GM23338 (cell line): ENCODE results near the gene OGG1. TPM values are rescaled to one million over a fixed set of nuclear protein-coding genes. Genes with fewer than 3 reads are reported as not detected.

Experiments
- ATAC-seq: fragments of 200-7000 bp; cut with Tn5 transposase; 3 replicates; pipeline ENCODE4 v1.9.1; 2020
- DNase-seq: peaks from one replicate; pipeline ENCODE4 v3.0.0-alpha.2; 2015; ENCODE audit warnings: low spot score
- H2AFZ ChIP-seq: fragments of 200-600 bp; sonication (generic); 2 replicates; pipeline ENCODE4 v1.8.0; 2016; ENCODE audit warnings: antibody characterized with exemption, mild to moderate bottlenecking, moderate library complexity
- H3F3A ChIP-seq: fragments of 200-600 bp; sonication (generic); replicated peaks from 2 replicates; pipeline ENCODE4 v1.8.0; 2017; ENCODE audit warnings: antibody characterized with exemption, mixed run types, low read depth
- H3K27ac ChIP-seq: fragments of 200-600 bp; sonication (generic); 2 replicates; pipeline ENCODE4 v1.6.1; 2016; ENCODE audit warnings: low read depth
- H3K27me3 ChIP-seq: fragments of 200-600 bp; sonication (generic); 2 replicates; pipeline ENCODE4 v1.8.0; 2016; ENCODE audit warnings: mild to moderate bottlenecking, mixed run types, moderate library complexity; ENCODE audit not compliant: insufficient read depth
- H3K36me3 ChIP-seq: fragments of 200-600 bp; sonication (generic); 2 replicates; pipeline ENCODE4 v1.8.0; 2016; ENCODE audit warnings: mild to moderate bottlenecking; ENCODE audit not compliant: insufficient read depth
- H3K4me1 ChIP-seq: fragments of 200-600 bp; sonication (generic); 2 replicates; pipeline ENCODE4 v1.8.0; 2016; ENCODE audit warnings: mild to moderate bottlenecking, moderate library complexity; ENCODE audit not compliant: insufficient read depth
- H3K4me2 ChIP-seq: fragments of 200-600 bp; sonication (generic); 2 replicates; pipeline ENCODE4 v1.7.1; 2017; ENCODE audit warnings: mixed run types
- H3K4me3 ChIP-seq: fragments of 200-600 bp; sonication (generic); 2 replicates; pipeline ENCODE4 v1.6.1; 2016; ENCODE audit warnings: mixed run types
- H3K79me2 ChIP-seq: fragments of 200-600 bp; sonication (generic); replicated peaks from 2 replicates; pipeline ENCODE4 v1.8.0; 2017; ENCODE audit warnings: mild to moderate bottlenecking; ENCODE audit not compliant: insufficient read depth
- H3K9me2 ChIP-seq: fragments of 200-600 bp; sonication (generic); 2 replicates; pipeline ENCODE4 v1.8.0; 2017; ENCODE audit not compliant: insufficient read depth
- H4K20me1 ChIP-seq: fragments of 200-600 bp; sonication (generic); replicated peaks from 2 replicates; pipeline ENCODE4 v1.8.0; 2017; ENCODE audit warnings: mild to moderate bottlenecking; ENCODE audit not compliant: insufficient read depth
- H3K27ac Mint-ChIP-seq: 2 replicates; pipeline ENCODE4 v1.8.0; 2020; ENCODE audit warnings: inconsistent platforms, mild to moderate bottlenecking, moderate library complexity, mixed read lengths
- H3K27me3 Mint-ChIP-seq: 3 replicates; pipeline ENCODE4 v1.8.0; 2022; ENCODE audit warnings: low read depth, mild to moderate bottlenecking, moderate library complexity, mixed read lengths, inconsistent platforms; ENCODE audit not compliant: insufficient read depth, poor library complexity
- H3K36me3 Mint-ChIP-seq: 3 replicates; pipeline ENCODE4 v1.8.0; 2021; ENCODE audit warnings: low read depth, mild to moderate bottlenecking, inconsistent platforms, moderate library complexity, mixed read lengths
- H3K4me1 Mint-ChIP-seq: 3 replicates; pipeline ENCODE4 v1.8.0; 2020; ENCODE audit warnings: mild to moderate bottlenecking, inconsistent platforms, mixed read lengths
- H3K4me3 Mint-ChIP-seq: 3 replicates; pipeline ENCODE4 v1.8.0; 2021; ENCODE audit warnings: moderate library complexity, mild to moderate bottlenecking, inconsistent platforms, mixed read lengths
- H3K9me3 Mint-ChIP-seq: 3 replicates; pipeline ENCODE4 v1.8.0; 2020; ENCODE audit warnings: moderate library complexity, mild to moderate bottlenecking, inconsistent platforms, mixed read lengths
- CREB1 ChIP-seq: fragments of 250-450 bp; sonication (Bioruptor Pico); IDR thresholded peaks from 2 replicates; pipeline ENCODE4 v1.5.0; 2020; ENCODE audit warnings: low read depth, mild to moderate bottlenecking, moderate library complexity
- EZH2 ChIP-seq: fragments of 200-600 bp; sonication (generic); IDR thresholded peaks from one replicate; pipeline ENCODE4 v1.8.0; 2017; ENCODE audit warnings: antibody characterized with exemption, mild to moderate bottlenecking, low read depth; ENCODE audit not compliant: unreplicated experiment
- EZH2phosphoT487 ChIP-seq: fragments of 200-600 bp; sonication (generic); IDR thresholded peaks from one replicate; pipeline ENCODE4 v1.8.1; 2018; ENCODE audit warnings: antibody characterized with exemption; ENCODE audit not compliant: unreplicated experiment
- JUNB ChIP-seq: IDR thresholded peaks from one replicate; pipeline ENCODE4 v1.6.1; 2016; ENCODE audit warnings: antibody characterized with exemption; ENCODE audit not compliant: unreplicated experiment
- NANOG ChIP-seq: IDR thresholded peaks from 2 replicates; pipeline ENCODE4 v1.6.1; 2016; ENCODE audit warnings: antibody characterized with exemption, borderline replicate concordance
- POLR2AphosphoS5 ChIP-seq: IDR thresholded peaks from 2 replicates; pipeline ENCODE4 v1.6.1; 2016; ENCODE audit warnings: antibody characterized with exemption, low read depth
- STAT1 ChIP-seq: IDR thresholded peaks from one replicate; pipeline ENCODE4 v1.6.1; 2016; ENCODE audit warnings: antibody characterized with exemption; ENCODE audit not compliant: unreplicated experiment
- ZNF114 ChIP-seq: fragments of 250-450 bp; sonication (Bioruptor Pico); IDR thresholded peaks from 2 replicates; pipeline ENCODE4 v1.5.0; 2020; ENCODE audit warnings: mild to moderate bottlenecking, moderate library complexity
- ZNF331 ChIP-seq: fragments of 250-450 bp; sonication (Bioruptor Pico); IDR thresholded peaks from 2 replicates; pipeline ENCODE4 v1.5.0; 2020; ENCODE audit warnings: low read depth, mild to moderate bottlenecking, moderate library complexity
- polyA plus RNA-seq: library from polyadenylated mRNA; unstranded; fragments of >200 nt; fragmentation: Nextera tagmentation; extraction: Ambion mirVana; gene quantifications from 2 replicates; pipeline ENCODE4 v1.2.1, GENCODE V29; 2016
- total RNA-seq: library from RNA; depleted of rRNA; stranded (reverse); fragments of >200 nt; shearing (Covaris generic); gene quantifications from 2 replicates; pipeline ENCODE4 v1.2.3, GENCODE V29; 2014
- TF ChIP-seq, protein P1 (sequence below): fragments of 250-450 bp; sonication (Bioruptor Pico); IDR thresholded peaks from 2 replicates; pipeline ENCODE4 v1.5.0; 2020; ENCODE audit warnings: mild to moderate bottlenecking, moderate library complexity
- TF ChIP-seq, protein P2 (sequence below): IDR thresholded peaks from 2 replicates; pipeline ENCODE4 v1.6.1; 2016; ENCODE audit warnings: antibody characterized with exemption
- TF ChIP-seq, protein P3 (sequence below): IDR thresholded peaks from one replicate; pipeline ENCODE4 v1.6.1; 2018; ENCODE audit warnings: antibody characterized with exemption; ENCODE audit not compliant: unreplicated experiment
- TF ChIP-seq, protein P4 (sequence below), 2 experiments: fragments of 200-600 bp in 1 of 2; sonication (generic) in 1 of 2; conservative IDR thresholded peaks; 2 replicates each; pipeline versions ENCODE4 v1.5.1 to v1.6.1; 2016 to 2017; ENCODE audit warnings: antibody characterized with exemption in 2 of 2, low read depth in 2 of 2, mild to moderate bottlenecking in 2 of 2, moderate library complexity in 1 of 2

The OGG1 gene
- total and polyA plus RNA-seq, 2 experiments from 2014 or later = 20.6 to 27.6 TPM

DNA sequence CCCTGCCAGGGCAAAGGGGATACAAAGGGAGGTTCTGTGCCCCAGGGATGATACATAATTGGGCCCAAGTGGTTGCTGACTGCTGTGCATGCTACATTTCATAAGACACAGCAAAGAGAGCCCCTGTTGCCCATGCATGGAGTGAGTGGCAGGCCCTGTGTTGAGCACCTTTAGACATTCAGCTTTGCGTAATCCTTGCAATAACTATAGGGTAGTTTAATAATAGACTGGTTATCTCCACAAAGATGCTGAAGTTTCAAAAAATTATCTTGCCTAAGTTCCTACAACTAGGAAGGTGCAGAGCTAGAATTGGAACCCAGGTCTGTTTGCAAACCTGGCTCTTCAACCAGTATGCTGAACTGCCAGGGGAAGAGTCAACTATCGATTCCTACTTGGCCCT, 1.7 kb upstream of the OGG1 start:
- no peak overlapping the region for H3K27ac Mint-ChIP-seq
- H3K36me3 ChIP-seq = peaks cover 21% of the 10 kb centered on the region

More for the DNA sequence above, 1.7 kb upstream of the OGG1 start:
- no peaks in the 10 kb centered on the region for H3K27me3 ChIP-seq
- DNase-seq (no peak), ATAC-seq (no peak)
- H3K79me2 ChIP-seq = peaks cover 12% of the 10 kb centered on the region
- no peaks in the 10 kb centered on the region for H3K9me3 Mint-ChIP-seq
- no peak overlapping the region for H3K4me3 Mint-ChIP-seq
- peaks cover 78% of the 10 kb centered on the region for H3K36me3 Mint-ChIP-seq
- no peak overlapping the region for H3K27ac ChIP-seq
- H3K4me2 ChIP-seq = no peak overlapping the region
- peaks cover 9% of the 10 kb centered on the region; the same call in 1 of the 2 replicates for H3K4me1 ChIP-seq
- peaks cover 11% of the 10 kb centered on the region for H3K27me3 Mint-ChIP-seq
- no peaks in the 10 kb centered on the region for H4K20me1 ChIP-seq
- H3K4me1 Mint-ChIP-seq = peaks cover 3% of the 10 kb centered on the region; the same call in 2 of the 3 replicates
- H2AFZ ChIP-seq = no peak overlapping the region
- peaks cover 20% of the 10 kb centered on the region for H3F3A ChIP-seq
- TF ChIP-seq, protein P1, sequence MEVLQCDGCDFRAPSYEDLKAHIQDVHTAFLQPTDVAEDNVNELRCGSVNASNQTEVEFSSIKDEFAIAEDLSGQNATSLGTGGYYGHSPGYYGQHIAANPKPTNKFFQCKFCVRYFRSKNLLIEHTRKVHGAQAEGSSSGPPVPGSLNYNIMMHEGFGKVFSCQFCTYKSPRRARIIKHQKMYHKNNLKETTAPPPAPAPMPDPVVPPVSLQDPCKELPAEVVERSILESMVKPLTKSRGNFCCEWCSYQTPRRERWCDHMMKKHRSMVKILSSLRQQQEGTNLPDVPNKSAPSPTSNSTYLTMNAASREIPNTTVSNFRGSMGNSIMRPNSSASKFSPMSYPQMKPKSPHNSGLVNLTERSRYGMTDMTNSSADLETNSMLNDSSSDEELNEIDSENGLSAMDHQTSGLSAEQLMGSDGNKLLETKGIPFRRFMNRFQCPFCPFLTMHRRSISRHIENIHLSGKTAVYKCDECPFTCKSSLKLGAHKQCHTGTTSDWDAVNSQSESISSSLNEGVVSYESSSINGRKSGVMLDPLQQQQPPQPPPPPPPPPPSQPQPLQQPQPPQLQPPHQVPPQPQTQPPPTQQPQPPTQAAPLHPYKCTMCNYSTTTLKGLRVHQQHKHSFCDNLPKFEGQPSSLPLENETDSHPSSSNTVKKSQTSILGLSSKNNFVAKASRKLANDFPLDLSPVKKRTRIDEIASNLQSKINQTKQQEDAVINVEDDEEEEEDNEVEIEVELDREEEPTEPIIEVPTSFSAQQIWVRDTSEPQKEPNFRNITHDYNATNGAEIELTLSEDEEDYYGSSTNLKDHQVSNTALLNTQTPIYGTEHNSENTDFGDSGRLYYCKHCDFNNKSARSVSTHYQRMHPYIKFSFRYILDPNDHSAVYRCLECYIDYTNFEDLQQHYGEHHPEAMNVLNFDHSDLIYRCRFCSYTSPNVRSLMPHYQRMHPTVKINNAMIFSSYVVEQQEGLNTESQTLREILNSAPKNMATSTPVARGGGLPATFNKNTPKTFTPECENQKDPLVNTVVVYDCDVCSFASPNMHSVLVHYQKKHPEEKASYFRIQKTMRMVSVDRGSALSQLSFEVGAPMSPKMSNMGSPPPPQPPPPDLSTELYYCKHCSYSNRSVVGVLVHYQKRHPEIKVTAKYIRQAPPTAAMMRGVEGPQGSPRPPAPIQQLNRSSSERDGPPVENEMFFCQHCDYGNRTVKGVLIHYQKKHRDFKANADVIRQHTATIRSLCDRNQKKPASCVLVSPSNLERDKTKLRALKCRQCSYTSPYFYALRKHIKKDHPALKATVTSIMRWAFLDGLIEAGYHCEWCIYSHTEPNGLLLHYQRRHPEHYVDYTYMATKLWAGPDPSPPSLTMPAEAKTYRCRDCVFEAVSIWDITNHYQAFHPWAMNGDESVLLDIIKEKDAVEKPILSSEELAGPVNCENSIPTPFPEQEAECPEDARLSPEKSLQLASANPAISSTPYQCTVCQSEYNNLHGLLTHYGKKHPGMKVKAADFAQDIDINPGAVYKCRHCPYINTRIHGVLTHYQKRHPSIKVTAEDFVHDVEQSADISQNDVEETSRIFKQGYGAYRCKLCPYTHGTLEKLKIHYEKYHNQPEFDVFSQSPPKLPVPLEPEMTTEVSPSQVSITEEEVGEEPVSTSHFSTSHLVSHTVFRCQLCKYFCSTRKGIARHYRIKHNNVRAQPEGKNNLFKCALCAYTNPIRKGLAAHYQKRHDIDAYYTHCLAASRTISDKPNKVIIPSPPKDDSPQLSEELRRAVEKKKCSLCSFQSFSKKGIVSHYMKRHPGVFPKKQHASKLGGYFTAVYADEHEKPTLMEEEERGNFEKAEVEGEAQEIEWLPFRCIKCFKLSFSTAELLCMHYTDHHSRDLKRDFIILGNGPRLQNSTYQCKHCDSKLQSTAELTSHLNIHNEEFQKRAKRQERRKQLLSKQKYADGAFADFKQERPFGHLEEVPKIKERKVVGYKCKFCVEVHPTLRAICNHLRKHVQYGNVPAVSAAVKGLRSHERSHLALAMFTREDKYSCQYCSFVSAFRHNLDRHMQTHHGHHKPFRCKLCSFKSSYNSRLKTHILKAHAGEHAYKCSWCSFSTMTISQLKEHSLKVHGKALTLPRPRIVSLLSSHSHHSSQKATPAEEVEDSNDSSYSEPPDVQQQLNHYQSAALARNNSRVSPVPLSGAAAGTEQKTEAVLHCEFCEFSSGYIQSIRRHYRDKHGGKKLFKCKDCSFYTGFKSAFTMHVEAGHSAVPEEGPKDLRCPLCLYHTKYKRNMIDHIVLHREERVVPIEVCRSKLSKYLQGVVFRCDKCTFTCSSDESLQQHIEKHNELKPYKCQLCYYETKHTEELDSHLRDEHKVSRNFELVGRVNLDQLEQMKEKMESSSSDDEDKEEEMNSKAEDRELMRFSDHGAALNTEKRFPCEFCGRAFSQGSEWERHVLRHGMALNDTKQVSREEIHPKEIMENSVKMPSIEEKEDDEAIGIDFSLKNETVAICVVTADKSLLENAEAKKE (CRISPR knock-in tag) = no peak
- TF ChIP-seq NANOG (no peak), JUNB (no peak), EZH2phosphoT487 (no peak), ZNF331 (CRISPR knock-in tag) (no peak), POLR2AphosphoS5 (no peak), EZH2 (no peak), ZNF114 (CRISPR knock-in tag) (no peak), STAT1 (no peak), CREB1 (CRISPR knock-in tag) (no peak)
- TF ChIP-seq, protein P2, sequence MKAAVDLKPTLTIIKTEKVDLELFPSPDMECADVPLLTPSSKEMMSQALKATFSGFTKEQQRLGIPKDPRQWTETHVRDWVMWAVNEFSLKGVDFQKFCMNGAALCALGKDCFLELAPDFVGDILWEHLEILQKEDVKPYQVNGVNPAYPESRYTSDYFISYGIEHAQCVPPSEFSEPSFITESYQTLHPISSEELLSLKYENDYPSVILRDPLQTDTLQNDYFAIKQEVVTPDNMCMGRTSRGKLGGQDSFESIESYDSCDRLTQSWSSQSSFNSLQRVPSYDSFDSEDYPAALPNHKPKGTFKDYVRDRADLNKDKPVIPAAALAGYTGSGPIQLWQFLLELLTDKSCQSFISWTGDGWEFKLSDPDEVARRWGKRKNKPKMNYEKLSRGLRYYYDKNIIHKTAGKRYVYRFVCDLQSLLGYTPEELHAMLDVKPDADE = no peak
- TF ChIP-seq, protein P3, sequence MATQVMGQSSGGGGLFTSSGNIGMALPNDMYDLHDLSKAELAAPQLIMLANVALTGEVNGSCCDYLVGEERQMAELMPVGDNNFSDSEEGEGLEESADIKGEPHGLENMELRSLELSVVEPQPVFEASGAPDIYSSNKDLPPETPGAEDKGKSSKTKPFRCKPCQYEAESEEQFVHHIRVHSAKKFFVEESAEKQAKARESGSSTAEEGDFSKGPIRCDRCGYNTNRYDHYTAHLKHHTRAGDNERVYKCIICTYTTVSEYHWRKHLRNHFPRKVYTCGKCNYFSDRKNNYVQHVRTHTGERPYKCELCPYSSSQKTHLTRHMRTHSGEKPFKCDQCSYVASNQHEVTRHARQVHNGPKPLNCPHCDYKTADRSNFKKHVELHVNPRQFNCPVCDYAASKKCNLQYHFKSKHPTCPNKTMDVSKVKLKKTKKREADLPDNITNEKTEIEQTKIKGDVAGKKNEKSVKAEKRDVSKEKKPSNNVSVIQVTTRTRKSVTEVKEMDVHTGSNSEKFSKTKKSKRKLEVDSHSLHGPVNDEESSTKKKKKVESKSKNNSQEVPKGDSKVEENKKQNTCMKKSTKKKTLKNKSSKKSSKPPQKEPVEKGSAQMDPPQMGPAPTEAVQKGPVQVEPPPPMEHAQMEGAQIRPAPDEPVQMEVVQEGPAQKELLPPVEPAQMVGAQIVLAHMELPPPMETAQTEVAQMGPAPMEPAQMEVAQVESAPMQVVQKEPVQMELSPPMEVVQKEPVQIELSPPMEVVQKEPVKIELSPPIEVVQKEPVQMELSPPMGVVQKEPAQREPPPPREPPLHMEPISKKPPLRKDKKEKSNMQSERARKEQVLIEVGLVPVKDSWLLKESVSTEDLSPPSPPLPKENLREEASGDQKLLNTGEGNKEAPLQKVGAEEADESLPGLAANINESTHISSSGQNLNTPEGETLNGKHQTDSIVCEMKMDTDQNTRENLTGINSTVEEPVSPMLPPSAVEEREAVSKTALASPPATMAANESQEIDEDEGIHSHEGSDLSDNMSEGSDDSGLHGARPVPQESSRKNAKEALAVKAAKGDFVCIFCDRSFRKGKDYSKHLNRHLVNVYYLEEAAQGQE = no peak
- TF ChIP-seq, protein P4, sequence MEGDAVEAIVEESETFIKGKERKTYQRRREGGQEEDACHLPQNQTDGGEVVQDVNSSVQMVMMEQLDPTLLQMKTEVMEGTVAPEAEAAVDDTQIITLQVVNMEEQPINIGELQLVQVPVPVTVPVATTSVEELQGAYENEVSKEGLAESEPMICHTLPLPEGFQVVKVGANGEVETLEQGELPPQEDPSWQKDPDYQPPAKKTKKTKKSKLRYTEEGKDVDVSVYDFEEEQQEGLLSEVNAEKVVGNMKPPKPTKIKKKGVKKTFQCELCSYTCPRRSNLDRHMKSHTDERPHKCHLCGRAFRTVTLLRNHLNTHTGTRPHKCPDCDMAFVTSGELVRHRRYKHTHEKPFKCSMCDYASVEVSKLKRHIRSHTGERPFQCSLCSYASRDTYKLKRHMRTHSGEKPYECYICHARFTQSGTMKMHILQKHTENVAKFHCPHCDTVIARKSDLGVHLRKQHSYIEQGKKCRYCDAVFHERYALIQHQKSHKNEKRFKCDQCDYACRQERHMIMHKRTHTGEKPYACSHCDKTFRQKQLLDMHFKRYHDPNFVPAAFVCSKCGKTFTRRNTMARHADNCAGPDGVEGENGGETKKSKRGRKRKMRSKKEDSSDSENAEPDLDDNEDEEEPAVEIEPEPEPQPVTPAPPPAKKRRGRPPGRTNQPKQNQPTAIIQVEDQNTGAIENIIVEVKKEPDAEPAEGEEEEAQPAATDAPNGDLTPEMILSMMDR (conservative IDR thresholded peaks at IDR 0.05; ENCODE audit: low read depth in 2 of 2) = no peak
- no peak overlapping the region for H3K4me3 ChIP-seq
- no peaks in the 10 kb centered on the region; the same call in 1 of the 2 replicates for H3K9me2 ChIP-seq
